ENCODE results near the gene ADCY1.

Gene ADCY1

DNA sequence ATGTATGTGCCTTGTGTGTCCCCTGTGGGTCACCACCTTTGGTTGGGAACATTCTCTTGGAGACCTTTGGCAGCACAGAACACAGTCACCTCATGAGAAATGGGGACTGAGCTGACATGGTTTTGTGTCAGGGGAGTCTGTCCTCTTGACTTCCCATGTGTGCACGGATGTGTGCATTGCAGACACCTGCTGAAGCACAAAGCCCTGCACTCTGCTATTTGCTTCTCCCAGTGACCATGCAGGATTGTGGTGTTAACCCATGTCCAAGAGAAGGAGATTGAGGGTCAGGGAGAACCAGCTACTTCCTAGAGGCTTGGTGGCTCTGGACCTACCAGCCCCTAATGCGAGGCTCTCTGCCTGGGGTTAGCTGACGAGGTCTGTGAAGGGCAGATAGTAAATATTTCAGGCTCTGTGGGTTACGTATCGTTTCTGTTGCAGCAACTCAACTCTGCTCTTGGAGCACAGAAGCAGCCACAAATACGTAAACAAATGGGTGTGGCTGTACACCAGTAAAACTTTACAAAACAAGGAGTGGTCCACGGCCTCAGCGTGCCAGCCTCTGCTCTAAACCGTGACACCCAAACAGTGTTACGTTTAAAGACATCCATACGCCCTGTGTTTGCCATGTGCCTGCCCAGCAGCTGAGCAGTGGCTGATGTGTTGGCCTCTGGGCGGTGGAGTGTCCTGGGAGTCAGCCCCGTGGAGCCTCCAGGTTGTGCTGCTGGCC is 51.7 kb downstream of the ADCY1 start:
- DNase-seq (ENCODE audit: low read depth) = no peak

DNA sequence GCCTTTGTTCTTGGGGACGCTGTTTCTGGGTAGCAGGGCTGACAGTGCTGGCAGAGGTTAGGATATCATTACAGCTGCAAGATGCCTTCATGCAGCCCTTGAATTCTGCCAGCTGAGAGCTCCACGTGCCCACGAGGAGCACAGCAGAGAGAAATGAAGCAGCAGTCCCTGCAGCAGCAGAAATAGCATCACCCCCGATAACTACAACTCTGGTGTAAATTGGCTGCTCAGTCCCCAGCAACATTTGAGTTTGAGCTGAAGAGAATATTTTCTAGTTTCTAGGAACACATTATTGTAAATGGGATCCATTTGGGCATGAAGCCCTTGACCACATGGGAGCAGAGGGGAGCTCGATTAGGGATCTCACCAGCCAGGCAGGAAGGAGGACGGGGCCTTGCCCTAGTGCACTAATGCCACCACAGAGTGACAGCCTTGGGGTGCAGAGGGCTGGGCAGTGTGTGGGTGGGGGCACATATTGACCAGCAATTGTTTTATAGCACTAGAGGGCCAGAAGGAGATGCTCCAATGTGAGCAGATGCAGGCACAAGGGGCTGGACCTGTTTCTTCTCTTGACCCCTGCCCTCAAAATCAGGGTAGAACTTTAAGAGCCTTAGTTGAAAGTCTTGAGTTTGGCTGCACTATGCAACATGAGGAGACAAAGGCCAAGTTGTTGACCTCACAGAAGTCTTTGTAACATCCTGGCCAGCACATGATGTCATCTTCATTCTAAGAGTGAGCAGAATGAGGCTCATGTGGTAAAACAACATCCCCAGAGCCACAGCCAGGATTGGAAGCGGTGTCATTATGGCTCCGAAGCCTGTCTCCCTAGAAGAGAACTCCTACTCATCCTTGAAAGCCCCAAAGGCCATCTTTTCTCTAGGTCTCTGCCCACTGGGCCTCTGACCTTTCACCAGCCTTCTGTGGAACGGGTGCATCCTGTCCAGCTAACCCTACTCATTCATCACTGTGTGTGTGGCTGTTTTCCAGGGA is 52.6 kb downstream of the ADCY1 start:
- DNase-seq (ENCODE audit: low read depth) = no peak

GRCh38 chr7:45627691-45628456 is 53.7 kb downstream of the ADCY1 start:
- no peak for DNase-seq (ENCODE audit: low read depth)

- DNase-seq (ENCODE audit: low read depth) = no peak
Measured at GRCh38 chr7:45631569-45631968, 57.4 kb downstream of the ADCY1 start.

GRCh38 chr7:45636733-45637132 is 62.6 kb downstream of the ADCY1 start:
- no peak for DNase-seq (ENCODE audit: low read depth)

DNA sequence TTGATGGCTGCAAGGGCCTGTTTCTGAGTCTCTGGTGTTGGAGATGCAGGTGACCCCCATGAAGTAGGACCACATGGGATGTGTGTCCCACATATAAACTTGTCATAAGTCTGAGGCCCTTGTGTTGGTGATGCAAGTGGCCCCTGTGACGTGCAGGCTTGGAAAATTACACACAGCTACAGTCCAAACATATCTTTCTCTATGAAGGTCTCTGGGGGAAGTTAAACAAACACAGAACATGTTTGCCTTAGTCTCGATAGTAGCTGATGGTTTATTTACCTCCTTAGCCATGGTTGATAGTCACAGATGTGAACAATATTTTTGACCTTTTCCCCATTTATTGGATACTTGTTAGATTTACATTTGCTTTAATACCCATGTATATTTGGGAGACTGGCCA is 64.7 kb downstream of the ADCY1 start:
- no peak for DNase-seq (ENCODE audit: low read depth)

- no peak for DNase-seq (ENCODE audit: low read depth)
Measured at GRCh38 chr7:45642044-45642443, 67.9 kb downstream of the ADCY1 start.

DNA sequence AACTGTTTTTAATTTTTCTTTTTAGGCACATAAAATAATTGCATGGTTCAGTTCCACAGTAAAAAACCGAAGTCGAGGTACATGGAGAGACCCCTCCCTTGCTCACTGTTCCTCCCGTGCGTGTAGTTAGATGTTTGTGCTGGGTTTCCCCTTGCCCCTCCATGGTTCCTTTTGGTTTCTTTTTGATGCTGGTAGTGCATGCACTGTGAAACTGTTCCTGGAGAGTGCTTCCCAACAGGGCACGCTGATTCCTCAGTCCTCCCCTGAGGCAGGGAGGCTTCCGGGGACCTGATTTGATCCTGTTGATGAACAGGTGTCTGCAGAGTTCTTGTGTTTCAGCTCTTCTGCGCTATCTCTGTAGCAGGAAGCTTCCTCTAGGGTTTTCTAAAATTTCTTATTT is 69.5 kb downstream of the ADCY1 start:
- no peak for DNase-seq (ENCODE audit: low read depth)

DNA sequence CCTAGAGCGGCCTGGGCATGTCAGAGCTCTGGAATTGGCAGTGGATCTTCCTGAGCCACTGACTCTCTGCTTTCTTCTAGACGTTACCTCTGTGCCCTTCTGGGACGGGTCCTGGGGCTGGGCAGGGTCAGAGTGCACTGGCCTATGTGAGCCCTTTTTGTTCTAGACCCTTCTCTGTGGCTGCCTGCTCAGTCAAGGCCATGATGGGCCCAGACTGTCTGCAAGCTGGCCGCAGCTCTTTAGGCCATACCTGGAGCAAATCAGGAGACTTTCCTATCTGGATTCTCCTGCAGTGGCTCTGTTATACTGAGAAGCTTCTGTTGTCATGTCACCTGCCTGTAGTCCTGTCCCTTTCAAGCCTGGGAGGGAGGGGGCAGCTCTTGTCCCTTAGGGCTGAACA is 70.1 kb downstream of the ADCY1 start:
- no peak for DNase-seq (ENCODE audit: low read depth)

DNA sequence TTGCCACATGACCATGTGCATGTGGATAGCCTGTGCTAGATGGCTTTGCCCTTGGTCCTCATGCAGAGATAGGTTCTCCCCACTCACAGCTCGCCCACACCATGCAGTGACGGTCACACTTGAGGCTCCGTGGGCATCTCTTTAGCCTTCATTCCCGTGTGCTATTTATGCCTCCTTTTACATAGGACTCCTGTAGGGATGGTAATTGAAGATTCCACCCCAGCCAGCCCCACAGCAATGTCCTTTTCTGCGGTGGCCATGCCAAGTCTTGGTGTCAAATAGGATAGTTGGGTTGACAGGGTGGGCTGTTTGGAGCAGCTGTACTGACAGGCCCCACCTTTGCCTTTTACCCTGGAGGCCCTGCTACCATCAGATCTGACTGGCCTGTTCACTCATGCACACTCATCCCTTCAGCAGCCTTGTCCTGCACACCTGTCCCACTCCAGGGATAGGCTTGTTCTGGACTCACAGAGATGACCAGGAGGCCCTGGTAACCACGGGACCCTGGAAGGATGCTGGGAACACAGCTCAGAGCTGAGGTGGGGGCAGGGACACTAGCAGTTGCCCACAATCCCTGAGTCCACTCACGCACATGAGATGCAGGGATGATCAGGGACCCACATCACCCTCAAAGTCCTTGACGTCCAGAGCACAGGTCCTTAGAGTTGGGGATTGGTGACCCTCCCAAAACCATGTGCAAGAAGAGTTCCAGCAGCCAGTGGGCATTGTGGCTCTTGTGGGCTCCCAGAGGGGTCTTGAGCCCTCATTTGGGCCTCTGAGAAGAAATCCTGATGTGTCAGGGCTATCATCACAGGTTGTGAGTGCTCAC is 71.2 kb downstream of the ADCY1 start:
- DNase-seq (ENCODE audit: low read depth) = no peak

DNA sequence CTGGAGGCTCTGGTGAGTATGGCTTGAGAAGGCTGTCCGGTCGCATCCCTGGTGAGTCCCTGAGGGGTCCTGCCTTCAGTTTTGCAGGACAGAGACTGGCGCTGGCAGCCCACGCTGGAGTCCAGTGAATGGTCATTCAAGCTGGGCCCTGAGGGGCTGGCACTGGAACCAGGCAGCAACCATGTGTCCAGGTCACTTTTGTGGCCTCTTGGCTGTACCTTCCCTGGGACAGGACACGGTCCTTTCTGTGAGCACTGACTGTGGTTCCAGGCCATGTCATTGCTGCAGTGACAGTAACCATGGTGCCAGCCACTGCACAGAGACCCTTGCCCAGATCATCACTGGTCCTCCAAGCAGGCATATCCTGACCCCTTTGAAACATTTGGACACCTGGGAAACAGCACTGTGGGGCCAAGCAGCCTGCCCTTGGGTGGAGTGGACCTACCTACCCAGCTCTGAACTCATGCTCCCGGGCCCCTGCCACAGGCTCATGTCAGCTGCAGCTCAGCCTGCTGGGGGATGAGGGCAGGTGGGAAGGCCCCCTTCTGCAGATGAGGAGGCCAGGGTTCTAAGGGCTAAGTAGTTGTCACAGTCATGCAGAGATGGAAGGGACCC is 72.1 kb downstream of the ADCY1 start:
- DNase-seq (ENCODE audit: low read depth) = no peak

GRCh38 chr7:45646996-45647825 is 73.0 kb downstream of the ADCY1 start:
- no peak for DNase-seq (ENCODE audit: low read depth)

- DNase-seq (ENCODE audit: low read depth) = no peak
Measured at GRCh38 chr7:45647967-45648670, 74.0 kb downstream of the ADCY1 start.

- DNase-seq (ENCODE audit: low read depth) = no peak
Measured at GRCh38 chr7:45648671-45648995, 74.5 kb downstream of the ADCY1 start.

DNA sequence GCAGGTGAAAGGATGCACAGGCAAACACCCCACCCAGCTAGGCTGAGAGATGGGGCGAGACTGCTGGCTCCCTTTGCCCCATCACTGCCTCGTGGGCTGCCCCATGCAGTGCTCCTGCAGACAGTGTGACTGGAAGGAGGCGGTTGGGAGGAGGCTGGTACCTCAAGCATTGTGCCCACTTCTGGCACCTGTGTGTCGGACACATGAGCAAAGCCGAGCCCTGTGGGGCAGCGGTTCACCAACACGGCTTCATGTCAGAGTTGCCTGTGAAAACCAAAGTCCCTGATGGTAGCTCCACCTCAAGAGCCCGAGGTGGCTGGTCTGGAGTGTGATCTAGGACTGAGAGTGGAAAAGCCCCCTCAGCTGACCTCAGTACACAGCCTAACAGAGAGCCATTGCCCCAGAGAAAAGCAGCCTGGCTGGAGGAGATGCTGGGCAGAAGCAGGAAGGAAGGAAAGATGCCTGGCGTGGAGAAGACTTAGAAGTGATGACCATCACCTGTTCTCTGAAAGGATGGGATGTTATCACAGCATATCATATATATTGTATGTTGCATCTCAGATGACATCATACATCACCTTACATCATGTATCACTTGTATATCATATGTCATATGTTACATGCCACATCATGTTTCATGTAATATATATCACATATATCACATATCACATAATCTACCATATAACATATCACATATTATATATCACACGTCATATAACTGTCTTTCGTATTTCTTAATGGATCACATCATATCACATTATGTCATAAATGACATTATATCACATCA is 75.6 kb downstream of the ADCY1 start:
- DNase-seq (ENCODE audit: low read depth) = no peak

GRCh38 chr7:45650404-45651394 is 76.5 kb downstream of the ADCY1 start:
- DNase-seq (ENCODE audit: low read depth) = no peak

GRCh38 chr7:45651540-45651939 is 77.4 kb downstream of the ADCY1 start:
- no peak for DNase-seq (ENCODE audit: low read depth)

DNA sequence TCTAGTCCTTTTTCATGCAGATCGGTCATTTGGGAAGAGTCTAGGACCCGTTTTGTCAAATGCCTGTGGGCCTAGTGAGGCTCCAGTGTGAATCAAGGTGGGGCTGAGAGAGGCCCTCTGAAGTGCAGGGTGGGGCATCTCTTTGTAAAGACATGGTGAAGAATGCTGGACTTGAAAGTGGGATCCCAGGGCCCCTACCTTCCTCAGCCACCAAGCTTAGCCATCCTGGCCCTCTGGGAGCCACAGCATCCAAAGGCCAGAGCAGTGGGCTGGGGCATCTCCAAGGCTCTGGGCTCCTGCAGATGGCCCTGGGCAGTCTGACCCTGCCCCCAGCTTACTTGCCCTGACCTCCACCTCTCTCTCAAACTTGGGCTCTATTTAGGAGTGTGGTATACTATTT is 78.5 kb downstream of the ADCY1 start:
- no peak for DNase-seq (ENCODE audit: low read depth)

All from activated gamma-delta T cell treated with anti-CD3 and anti-CD28 coated beads, Interleukin-2, amount 50 U/mL, for 16 hours (primary cell).